SK-N-SH (cell line): ENCODE measurements around the gene TSHB. TPM values are rescaled to one million over a fixed set of nuclear protein-coding genes. Genes with fewer than 3 reads are reported as not detected.

Experiments used
- CTCF ChIA-PET: fragments of 300-600, 350-600 bp; formaldehyde crosslinking; extraction: SDS; loops from one replicate; lab custom pipeline; 2021; lab: Yijun Ruan, JAX
- POLR2A ChIA-PET: fragments of 350-600 bp; sonication (Branson Sonifier 250); formaldehyde crosslinking; extraction: SDS; loops from one replicate; lab custom pipeline; 2020; ENCODE audit warnings: antibody characterized with exemption, inconsistent platforms; lab: Yijun Ruan, JAX
- DNase-seq: peaks from one replicate; pipeline ENCODE4 v3.0.0; 2012
- H2AFZ ChIP-seq: fragments of 200-600 bp; sonication (generic); 2 replicates; pipeline ENCODE4 v1.8.1; 2016; ENCODE audit warnings: antibody characterized with exemption, mild to moderate bottlenecking, low read depth
- H3F3A ChIP-seq: fragments of 200-600 bp; sonication (generic); replicated peaks from 2 replicates; pipeline ENCODE3; 2016; ENCODE audit warnings: antibody characterized with exemption, mild to moderate bottlenecking; ENCODE audit not compliant: insufficient read depth
- H3K27ac ChIP-seq, 2 experiments: fragments of 200-500 bp in 1 of 2; fragments of 200-600 bp in 1 of 2; sonication (Bioruptor generic) in 1 of 2; sonication (generic), shearing (Covaris generic) in 1 of 2; 2 replicates each; pipeline versions ENCODE4 v1.5.1 to v1.6.1; 2014 to 2016; ENCODE audit warnings: low read depth in 2 of 2, inconsistent platforms in 1 of 2, low read length in 1 of 2, mild to moderate bottlenecking in 1 of 2, mixed read lengths in 1 of 2
- H3K27me3 ChIP-seq: fragments of 200-600 bp; sonication (generic), shearing (Covaris generic); 2 replicates; pipeline ENCODE4 v1.6.1; 2016; ENCODE audit warnings: mixed run types; ENCODE audit not compliant: insufficient read depth
- H3K36me3 ChIP-seq, 2 experiments: fragments of 200-500 bp in 1 of 2; fragments of 200-600 bp in 1 of 2; sonication (Bioruptor generic) in 1 of 2; sonication (generic) in 1 of 2; replicated peaks in 1 of 2; 2 replicates each; pipeline versions ENCODE3 to v1.5.1; 2014 to 2016; ENCODE audit warnings: low read length in 1 of 2, mild to moderate bottlenecking in 1 of 2; ENCODE audit not compliant: insufficient read depth in 2 of 2, control insufficient read depth in 1 of 2
- H3K4me1 ChIP-seq, 2 experiments: fragments of 200-500 bp in 1 of 2; fragments of 200-600 bp in 1 of 2; sonication (Bioruptor generic) in 1 of 2; sonication (generic), shearing (Covaris generic) in 1 of 2; 2 replicates each; pipeline versions ENCODE4 v1.5.1 to v1.6.1; 2014 to 2016; ENCODE audit warnings: low read depth in 1 of 2, low read length in 1 of 2, mixed run types in 1 of 2; ENCODE audit not compliant: insufficient read depth in 2 of 2, control insufficient read depth in 1 of 2
- H3K4me2 ChIP-seq: fragments of 200-600 bp; sonication (generic), shearing (Covaris generic); 2 replicates; pipeline ENCODE4 v1.6.1; 2017; ENCODE audit warnings: mixed run types
- H3K4me3 ChIP-seq, 2 experiments: fragments of 200-500 bp in 1 of 2; fragments of 200-600 bp in 1 of 2; sonication (Bioruptor generic) in 1 of 2; sonication (generic), shearing (Covaris generic) in 1 of 2; 2 replicates each; pipeline versions ENCODE4 v1.5.1 to v1.8.1; 2014 to 2016; ENCODE audit warnings: low read depth in 2 of 2, inconsistent platforms in 1 of 2, low read length in 1 of 2, mild to moderate bottlenecking in 1 of 2, mixed read lengths in 1 of 2, moderate library complexity in 1 of 2
- H3K79me2 ChIP-seq: fragments of 200-600 bp; sonication (generic); 2 replicates; pipeline ENCODE4 v1.8.1; 2017; ENCODE audit warnings: mild to moderate bottlenecking; ENCODE audit not compliant: insufficient read depth
- H3K9ac ChIP-seq: fragments of 200-600 bp; sonication (generic); 2 replicates; pipeline ENCODE4 v1.6.1; 2017; ENCODE audit warnings: mixed run types
- H3K9me2 ChIP-seq: fragments of 200-600 bp; sonication (generic); 2 replicates; pipeline ENCODE4 v1.6.1; 2017; ENCODE audit warnings: mixed run types
- H3K9me3 ChIP-seq: fragments of 200-600 bp; sonication (generic); 2 replicates; pipeline ENCODE4 v1.6.1; 2017; ENCODE audit warnings: mixed run types, mild to moderate bottlenecking, moderate library complexity
- H4K20me1 ChIP-seq: fragments of 200-600 bp; sonication (generic); 2 replicates; pipeline ENCODE4 v1.6.1; 2017; ENCODE audit warnings: mild to moderate bottlenecking, mixed run types; ENCODE audit not compliant: insufficient read depth
- CHD2 ChIP-seq: fragments of 150-350 bp; IDR thresholded peaks from 2 replicates; pipeline ENCODE4 v1.6.1; 2018; ENCODE audit warnings: low read length; ENCODE audit not compliant: partially characterized antibody
- ELF1 ChIP-seq: IDR thresholded peaks from 2 replicates; pipeline ENCODE4 v1.4.0; 2012
- EP300 ChIP-seq, 2 experiments: IDR thresholded peaks; 2 replicates each; pipeline versions ENCODE4 v1.4.0 to v1.6.1; 2012; ENCODE audit warnings: borderline replicate concordance in 1 of 2, low read depth in 1 of 2, low read length in 1 of 2
- FOSL2 ChIP-seq: IDR thresholded peaks from 2 replicates; pipeline ENCODE4 v1.4.0; 2012; ENCODE audit warnings: low read depth, mild to moderate bottlenecking, moderate library complexity, borderline replicate concordance
- FOXM1 ChIP-seq: IDR thresholded peaks from 2 replicates; pipeline ENCODE4 v1.4.0; 2012; ENCODE audit warnings: low read depth, mild to moderate bottlenecking
- GABPA ChIP-seq: IDR thresholded peaks from 2 replicates; pipeline ENCODE4 v1.4.0; 2012; ENCODE audit warnings: low read depth, mild to moderate bottlenecking
- GATA2 ChIP-seq: sonication (generic); formaldehyde crosslinking; IDR thresholded peaks from 2 replicates; pipeline ENCODE4 v1.5.0; 2020; ENCODE audit warnings: mild to moderate bottlenecking, missing genetic modification reagents
- MAX ChIP-seq: IDR thresholded peaks from 2 replicates; pipeline ENCODE4 v1.4.0; 2012; ENCODE audit warnings: low read depth
- MEF2A ChIP-seq: IDR thresholded peaks from 2 replicates; pipeline ENCODE4 v1.4.0; 2012; ENCODE audit warnings: low read depth, borderline replicate concordance
- NFIC ChIP-seq: IDR thresholded peaks from 2 replicates; pipeline ENCODE4 v1.4.0; 2012; ENCODE audit warnings: borderline replicate concordance
- POLR2AphosphoS5 ChIP-seq: IDR thresholded peaks from 2 replicates; pipeline ENCODE4 v1.6.1; 2012; ENCODE audit warnings: low read depth, low read length
- RAD21 ChIP-seq: IDR thresholded peaks from 2 replicates; pipeline ENCODE4 v1.6.1; 2012; ENCODE audit warnings: mild to moderate bottlenecking, low read length
- REST ChIP-seq: IDR thresholded peaks from 2 replicates; pipeline ENCODE4 v1.6.1; 2012; ENCODE audit warnings: mild to moderate bottlenecking, low read depth, low read length, moderate library complexity
- RXRA ChIP-seq: IDR thresholded peaks from 2 replicates; pipeline ENCODE4 v1.4.0; 2012; ENCODE audit warnings: low read depth, mild to moderate bottlenecking, borderline replicate concordance
- SIN3A ChIP-seq: IDR thresholded peaks from 2 replicates; pipeline ENCODE4 v1.6.1; 2012; ENCODE audit warnings: low read depth, mild to moderate bottlenecking, low read length, moderate library complexity, borderline replicate concordance
- TEAD4 ChIP-seq: IDR thresholded peaks from 2 replicates; pipeline ENCODE4 v1.4.0; 2012; ENCODE audit warnings: mild to moderate bottlenecking, borderline replicate concordance; ENCODE audit not compliant: insufficient read depth
- WGBS: methylation state at CpG from one replicate; pipeline ENCODE4 v1.1.6; 2017; ENCODE audit warnings: low lambda C conversion rate; 5-methylcytosine and 5-hydroxymethylcytosine counted together
- polyA plus RNA-seq, 3 experiments: library from polyadenylated mRNA; depleted of rRNA; stranded (reverse); fragments of >200 nt; gene quantifications; 2 replicates each; pipeline ENCODE4 v1.2.3, GENCODE V29; 2012
- TF ChIP-seq, protein P1 (sequence below): IDR thresholded peaks from 2 replicates; pipeline ENCODE4; 2012
- TF ChIP-seq, protein P2 (sequence below): IDR thresholded peaks from 2 replicates; pipeline ENCODE4 v1.4.0; 2012; ENCODE audit warnings: low read depth, borderline replicate concordance

TSHB gene
- polyA plus RNA-seq, 1 of the 3 experiments (the other 2 are of a cell fraction) = not detected

DNA sequence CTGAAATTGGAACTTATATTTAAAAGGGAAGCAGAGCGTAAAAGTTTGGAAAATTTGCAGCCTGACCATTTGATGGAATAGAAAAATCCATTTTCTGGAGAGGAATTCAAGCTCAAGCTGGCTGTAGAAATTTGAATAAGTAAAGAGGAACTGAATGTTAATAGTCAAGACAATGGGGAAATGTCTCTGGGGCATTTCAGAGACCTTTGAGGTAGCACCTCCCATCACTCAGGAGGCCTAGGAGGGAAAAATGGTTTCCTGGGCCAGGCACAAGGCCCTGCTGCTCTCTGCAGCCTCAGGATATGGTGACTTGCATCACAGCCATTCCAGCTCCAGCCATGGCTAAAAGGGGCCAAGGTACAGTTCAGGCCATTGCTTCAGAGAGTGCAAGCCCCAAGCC is 17.6 kb upstream of the TSHB start:
- H3F3A ChIP-seq = peaks cover 3% of the 10 kb centered on the region
- no peak overlapping the region for H3K4me3 ChIP-seq
- no peak overlapping the region for H3K27ac ChIP-seq
- WGBS = 21% methylated on average over 1 of the region's 1 CpG
- H3K4me1 ChIP-seq = no peaks in the 10 kb centered on the region
- TF ChIP-seq EP300 (IDR thresholded peaks at IDR 0.05; ENCODE audit: borderline replicate concordance in 1 of 2, low read depth in 1 of 2, low read length in 1 of 2) (no peak), RXRA (no peak), FOXM1 (no peak), CHD2 (no peak), GATA2 (CRISPR knock-in tag) (no peak), FOSL2 (no peak)
- TF ChIP-seq, protein P1, sequence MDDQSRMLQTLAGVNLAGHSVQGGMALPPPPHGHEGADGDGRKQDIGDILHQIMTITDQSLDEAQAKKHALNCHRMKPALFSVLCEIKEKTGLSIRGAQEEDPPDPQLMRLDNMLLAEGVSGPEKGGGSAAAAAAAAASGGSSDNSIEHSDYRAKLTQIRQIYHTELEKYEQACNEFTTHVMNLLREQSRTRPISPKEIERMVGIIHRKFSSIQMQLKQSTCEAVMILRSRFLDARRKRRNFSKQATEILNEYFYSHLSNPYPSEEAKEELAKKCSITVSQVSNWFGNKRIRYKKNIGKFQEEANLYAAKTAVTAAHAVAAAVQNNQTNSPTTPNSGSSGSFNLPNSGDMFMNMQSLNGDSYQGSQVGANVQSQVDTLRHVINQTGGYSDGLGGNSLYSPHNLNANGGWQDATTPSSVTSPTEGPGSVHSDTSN = no peak
- H3K79me2 ChIP-seq = no peaks in the 10 kb centered on the region
- no peaks in the 10 kb centered on the region for H3K36me3 ChIP-seq
- no peak overlapping the region for H3K4me2 ChIP-seq
- H2AFZ ChIP-seq = no peak overlapping the region
- H4K20me1 ChIP-seq = no peaks in the 10 kb centered on the region
- no peak overlapping the region for H3K9ac ChIP-seq
- no peaks in the 10 kb centered on the region for H3K9me2 ChIP-seq
- H3K9me3 ChIP-seq = no peaks in the 10 kb centered on the region
- H3K27me3 ChIP-seq = no peaks in the 10 kb centered on the region
- POLR2A ChIA-PET = no interaction called here
- DNase-seq = no peak
- CTCF ChIA-PET = interaction anchor here (1.1 to 1.5 kb wide), 2 partner anchors 12 to 583 kb away, joined by 3 read pairs; no protein-coding TSS in a partner anchor

GRCh38 chr1:115012434-115012833 is 17.2 kb upstream of the TSHB start:
- TF ChIP-seq FOXM1 (no peak), NFIC (no peak), MAX (no peak), POLR2AphosphoS5 (no peak), SIN3A (no peak), MEF2A (no peak), TEAD4 (no peak), ELF1 (no peak), GATA2 (CRISPR knock-in tag) (no peak), GABPA (no peak), RAD21 (no peak), FOSL2 (no peak), REST (no peak)
- TF ChIP-seq, protein P1 = no peak
- TF ChIP-seq, protein P2, sequence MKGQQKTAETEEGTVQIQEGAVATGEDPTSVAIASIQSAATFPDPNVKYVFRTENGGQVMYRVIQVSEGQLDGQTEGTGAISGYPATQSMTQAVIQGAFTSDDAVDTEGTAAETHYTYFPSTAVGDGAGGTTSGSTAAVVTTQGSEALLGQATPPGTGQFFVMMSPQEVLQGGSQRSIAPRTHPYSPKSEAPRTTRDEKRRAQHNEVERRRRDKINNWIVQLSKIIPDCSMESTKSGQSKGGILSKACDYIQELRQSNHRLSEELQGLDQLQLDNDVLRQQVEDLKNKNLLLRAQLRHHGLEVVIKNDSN = no peak
- CTCF ChIA-PET = no interaction called here
- Histone ChIP-seq H3K9me2 (no peaks in the 10 kb centered on the region), H3K36me3 (no peaks in the 10 kb centered on the region), H3K4me3 (no peak overlapping the region), H3F3A (peaks cover 3% of the 10 kb centered on the region), H2AFZ (no peak overlapping the region), H3K4me1 (no peaks in the 10 kb centered on the region), H3K9ac (no peak overlapping the region), H3K27ac (no peak overlapping the region), H3K79me2 (no peaks in the 10 kb centered on the region), H4K20me1 (no peaks in the 10 kb centered on the region), H3K27me3 (no peaks in the 10 kb centered on the region), H3K9me3 (no peaks in the 10 kb centered on the region), H3K4me2 (no peak overlapping the region)
- no peak for DNase-seq
- 0% methylated on average over 1 of the region's 1 CpG for WGBS
- POLR2A ChIA-PET = no interaction called here
